ENCODE results near the gene AKAP7. TPM values are rescaled to one million over a fixed set of nuclear protein-coding genes. Genes with fewer than 3 reads are reported as not detected.
A peak's percentile ranks its signal among the peaks of the same experiment; 100 is the strongest.

Gene AKAP7
- total RNA-seq, 2 donors from 2014 or later: 2.5 to 2.9 TPM

GRCh38 chr6:131160254-131160758, 25.0 kb downstream of the AKAP7 start:
- H3K27me3 Mint-ChIP-seq: no peaks in the 10 kb centered on the region
- no peaks in the 10 kb centered on the region for H3K9me3 Mint-ChIP-seq
- H3K4me1 Mint-ChIP-seq: no peaks in the 10 kb centered on the region
- H3K27ac Mint-ChIP-seq: no peak overlapping the region
- H3K4me3 Mint-ChIP-seq: no peak overlapping the region
- no peaks in the 10 kb centered on the region for H3K36me3 Mint-ChIP-seq (ENCODE audit: low read depth)
- no peak for ATAC-seq (replicated peaks)

DNA sequence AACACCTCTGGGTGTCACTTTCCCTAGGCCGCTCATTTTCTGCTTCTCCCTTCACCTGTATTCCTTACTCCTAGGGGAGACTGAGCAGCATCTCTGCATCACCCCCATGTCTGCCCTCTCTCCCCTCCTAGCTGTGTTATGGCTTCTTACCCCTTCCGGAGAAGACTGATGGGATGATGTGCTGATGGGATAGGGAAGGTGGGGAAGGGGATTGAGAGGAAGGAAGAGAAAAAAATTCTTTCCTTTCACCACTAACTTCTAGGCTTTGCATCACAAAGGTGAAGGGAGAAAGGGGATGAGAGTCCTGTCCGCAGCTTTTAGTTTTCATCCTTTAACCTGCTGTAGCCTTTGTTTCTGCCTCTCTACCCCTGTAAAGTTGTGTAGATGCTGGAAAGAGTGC, 26.7 kb downstream of the AKAP7 start:
- H3K4me3 Mint-ChIP-seq: no peak overlapping the region
- H3K9me3 Mint-ChIP-seq: no peaks in the 10 kb centered on the region

DNA sequence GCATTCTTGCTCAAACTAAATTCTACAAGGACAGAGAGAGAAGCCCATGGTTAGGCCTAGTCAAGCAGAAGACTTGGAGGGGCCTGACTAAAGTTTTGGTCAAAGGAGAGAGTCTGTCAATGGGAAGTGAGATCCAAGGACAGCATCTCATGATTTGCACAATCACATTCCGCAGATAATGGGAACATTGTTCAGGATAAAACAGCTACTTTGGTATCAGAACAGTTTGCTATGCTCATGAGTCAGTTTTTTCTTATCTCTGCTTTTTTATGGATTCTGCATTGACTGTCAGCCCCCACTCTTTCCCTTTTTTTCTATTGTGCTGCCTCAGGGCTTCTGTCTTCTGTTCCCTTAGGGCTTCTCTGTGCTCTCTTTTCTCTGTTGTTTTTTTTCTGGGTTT, 28.6 kb downstream of the AKAP7 start:
- H3K27me3 Mint-ChIP-seq: no peaks in the 10 kb centered on the region

More for the DNA sequence above, 26.7 kb downstream of the AKAP7 start:
- no peak for ATAC-seq (replicated peaks)
- Mint-ChIP-seq H3K27me3 (no peaks in the 10 kb centered on the region), H3K4me1 (no peaks in the 10 kb centered on the region), H3K36me3 (ENCODE audit: low read depth) (peaks cover 7% of the 10 kb centered on the region), H3K27ac (no peak overlapping the region)

GRCh38 chr6:131164506-131164905, 29.2 kb downstream of the AKAP7 start:
- H3K9me3 Mint-ChIP-seq: no peaks in the 10 kb centered on the region
- H3K36me3 Mint-ChIP-seq (ENCODE audit: low read depth): peaks cover 13% of the 10 kb centered on the region
- H3K27ac Mint-ChIP-seq: no peak overlapping the region
- H3K4me1 Mint-ChIP-seq: no peaks in the 10 kb centered on the region
- no peak overlapping the region for H3K4me3 Mint-ChIP-seq
- ATAC-seq (replicated peaks): no peak
- H3K27me3 Mint-ChIP-seq: no peaks in the 10 kb centered on the region

More for the DNA sequence above, 28.6 kb downstream of the AKAP7 start:
- no peaks in the 10 kb centered on the region for H3K4me1 Mint-ChIP-seq
- ATAC-seq (replicated peaks): no peak
- no peaks in the 10 kb centered on the region for H3K9me3 Mint-ChIP-seq
- H3K4me3 Mint-ChIP-seq: no peak overlapping the region
- H3K27ac Mint-ChIP-seq: no peak overlapping the region
- peaks cover 7% of the 10 kb centered on the region for H3K36me3 Mint-ChIP-seq (ENCODE audit: low read depth)

DNA sequence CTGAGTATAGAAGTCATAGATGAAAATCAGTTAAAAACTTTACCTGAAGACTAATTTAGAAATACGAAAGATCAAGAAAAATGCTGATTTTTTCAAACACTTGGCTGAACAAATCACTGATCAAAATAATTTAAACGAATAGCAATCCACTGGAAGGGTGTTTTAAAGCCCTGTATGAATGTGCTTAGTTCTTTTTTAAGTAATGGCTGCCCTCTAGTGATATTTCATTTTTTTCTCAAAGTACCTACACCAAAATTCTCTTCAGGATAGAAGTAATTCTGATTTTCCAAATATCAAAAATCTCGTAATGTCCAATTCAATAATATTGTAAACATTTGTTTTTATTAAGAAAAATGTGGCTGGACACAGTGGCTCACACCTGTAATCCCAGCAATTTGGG, 32.5 kb downstream of the AKAP7 start:
- no peak for ATAC-seq (replicated peaks)
- Mint-ChIP-seq H3K4me1 (no peaks in the 10 kb centered on the region), H3K4me3 (no peak overlapping the region), H3K27ac (no peak overlapping the region), H3K27me3 (no peaks in the 10 kb centered on the region), H3K9me3 (no peaks in the 10 kb centered on the region), H3K36me3 (ENCODE audit: low read depth) (peaks cover 15% of the 10 kb centered on the region)

DNA sequence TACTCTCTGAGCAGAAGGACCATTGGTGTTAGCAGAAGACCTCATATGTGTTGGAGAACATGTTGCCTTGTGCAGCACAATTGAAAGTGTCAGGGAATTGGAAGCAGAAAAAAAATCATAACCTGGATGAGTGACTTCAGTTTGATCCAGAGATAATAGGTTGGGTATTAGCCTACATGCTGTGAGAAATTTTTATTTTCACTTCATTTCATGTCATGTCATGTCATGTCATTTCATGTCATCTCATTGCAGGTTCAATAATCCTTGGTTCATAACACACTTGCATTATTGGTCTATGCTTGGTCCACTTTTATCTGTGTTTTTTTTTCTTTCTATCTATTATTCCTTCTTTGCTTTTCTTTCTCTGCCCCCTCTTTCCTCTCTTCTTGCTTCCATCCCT, 34.3 kb downstream of the AKAP7 start:
- H3K4me1 Mint-ChIP-seq: no peaks in the 10 kb centered on the region
- H3K9me3 Mint-ChIP-seq: no peaks in the 10 kb centered on the region
- no peak for ATAC-seq (replicated peaks)
- no peaks in the 10 kb centered on the region for H3K27me3 Mint-ChIP-seq
- H3K4me3 Mint-ChIP-seq: no peak overlapping the region
- H3K36me3 Mint-ChIP-seq (ENCODE audit: low read depth): peaks cover 15% of the 10 kb centered on the region
- H3K27ac Mint-ChIP-seq: no peak overlapping the region

DNA sequence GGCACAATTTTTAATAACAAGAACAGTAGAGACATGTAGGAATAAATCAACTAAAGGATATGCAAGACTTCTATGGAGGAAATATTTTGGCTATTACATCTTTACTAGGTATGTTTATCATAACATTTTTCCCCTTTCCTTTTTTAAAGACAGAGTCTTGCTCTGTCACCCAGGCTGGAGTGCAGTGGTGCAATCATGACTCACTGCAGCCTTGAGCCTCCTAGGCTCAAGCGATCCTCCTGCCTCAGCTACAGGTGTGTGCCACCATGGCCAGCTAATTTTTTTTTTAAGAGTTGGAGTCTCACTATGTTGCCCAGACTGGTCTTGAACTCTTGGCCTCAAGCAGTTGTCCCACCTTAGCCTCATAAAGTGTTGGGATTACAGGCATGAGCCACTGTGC, 37.0 kb downstream of the AKAP7 start:
- no peaks in the 10 kb centered on the region for H3K27me3 Mint-ChIP-seq
- ATAC-seq (replicated peaks): no peak
- H3K9me3 Mint-ChIP-seq: no peaks in the 10 kb centered on the region
- H3K4me1 Mint-ChIP-seq: no peaks in the 10 kb centered on the region
- H3K36me3 Mint-ChIP-seq (ENCODE audit: low read depth): peaks cover 8% of the 10 kb centered on the region
- H3K27ac Mint-ChIP-seq: no peak overlapping the region
- H3K4me3 Mint-ChIP-seq: no peak overlapping the region

- ATAC-seq (replicated peaks): no peak
- no peaks in the 10 kb centered on the region for H3K9me3 Mint-ChIP-seq
- H3K36me3 Mint-ChIP-seq (ENCODE audit: low read depth): peaks cover 8% of the 10 kb centered on the region
- no peaks in the 10 kb centered on the region for H3K27me3 Mint-ChIP-seq
- no peaks in the 10 kb centered on the region for H3K4me1 Mint-ChIP-seq
- no peak overlapping the region for H3K27ac Mint-ChIP-seq
- H3K4me3 Mint-ChIP-seq: no peak overlapping the region
These were observed 38.4 kb downstream of the AKAP7 start for GRCh38 chr6:131173680-131174079.

- Mint-ChIP-seq H3K27ac (no peak overlapping the region), H3K36me3 (ENCODE audit: low read depth) (peaks cover 6% of the 10 kb centered on the region), H3K4me3 (no peak overlapping the region), H3K4me1 (no peaks in the 10 kb centered on the region), H3K9me3 (no peaks in the 10 kb centered on the region), H3K27me3 (no peaks in the 10 kb centered on the region)
- ATAC-seq (replicated peaks): no peak
These were observed 40.3 kb downstream of the AKAP7 start for GRCh38 chr6:131175564-131175963.

GRCh38 chr6:131177996-131178395, 42.7 kb downstream of the AKAP7 start:
- H3K9me3 Mint-ChIP-seq: no peaks in the 10 kb centered on the region

GRCh38 chr6:131182991-131183425, 47.7 kb downstream of the AKAP7 start:
- Mint-ChIP-seq H3K27ac (peak overlapping the region; percentile 78), H3K9me3 (no peaks in the 10 kb centered on the region), H3K4me3 (peak overlapping the region; percentile 53), H3K27me3 (no peaks in the 10 kb centered on the region), H3K4me1 (peaks cover 4% of the 10 kb centered on the region), H3K36me3 (ENCODE audit: low read depth) (peaks cover 6% of the 10 kb centered on the region)
- ATAC-seq (replicated peaks): peak; percentile 70

More at GRCh38 chr6:131177996-131178395, 42.7 kb downstream of the AKAP7 start:
- no peak overlapping the region for H3K27ac Mint-ChIP-seq
- H3K36me3 Mint-ChIP-seq (ENCODE audit: low read depth): peaks cover 6% of the 10 kb centered on the region
- no peaks in the 10 kb centered on the region for H3K27me3 Mint-ChIP-seq
- H3K4me1 Mint-ChIP-seq: peaks cover 1% of the 10 kb centered on the region
- no peak overlapping the region for H3K4me3 Mint-ChIP-seq
- no peak for ATAC-seq (replicated peaks)

DNA sequence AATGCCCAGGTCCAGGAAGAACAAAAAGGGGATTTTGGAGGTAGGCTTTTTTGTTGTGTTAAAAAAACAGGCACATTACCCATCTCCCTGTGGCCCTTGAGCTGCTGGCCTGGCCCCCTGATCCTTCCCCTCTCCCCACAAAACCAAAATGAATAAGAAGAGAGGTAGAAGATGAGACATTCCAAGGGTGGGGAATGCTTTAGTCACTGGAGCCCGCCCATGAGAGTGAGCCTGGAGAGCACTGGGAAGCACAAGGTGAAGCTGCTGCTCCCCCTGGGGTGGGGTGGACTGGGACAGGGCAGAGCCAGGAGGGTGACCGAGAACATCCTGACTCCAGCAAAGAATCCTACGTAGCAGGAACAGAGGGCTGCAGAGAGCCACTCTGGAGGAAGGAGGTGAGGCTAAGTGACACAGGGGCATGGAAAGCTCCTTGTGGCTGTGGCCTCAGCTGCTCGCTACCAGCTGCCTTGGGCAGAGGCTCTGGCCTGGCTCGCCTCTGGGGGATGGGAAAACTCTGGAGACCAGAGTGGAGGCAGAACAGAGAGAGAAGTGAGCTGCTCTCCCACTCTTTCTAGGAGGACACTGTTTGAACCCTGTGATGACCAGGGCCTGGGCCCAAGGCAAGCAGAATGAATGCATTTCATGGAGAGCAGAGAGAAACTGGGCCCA, 48.3 kb downstream of the AKAP7 start:
- Mint-ChIP-seq H3K4me1 (peaks cover 4% of the 10 kb centered on the region), H3K4me3 (peak overlapping the region; percentile 53), H3K27me3 (no peaks in the 10 kb centered on the region), H3K27ac (peak overlapping the region; percentile 78), H3K9me3 (no peaks in the 10 kb centered on the region), H3K36me3 (ENCODE audit: low read depth) (peaks cover 6% of the 10 kb centered on the region)
- no peak for ATAC-seq (replicated peaks)

DNA sequence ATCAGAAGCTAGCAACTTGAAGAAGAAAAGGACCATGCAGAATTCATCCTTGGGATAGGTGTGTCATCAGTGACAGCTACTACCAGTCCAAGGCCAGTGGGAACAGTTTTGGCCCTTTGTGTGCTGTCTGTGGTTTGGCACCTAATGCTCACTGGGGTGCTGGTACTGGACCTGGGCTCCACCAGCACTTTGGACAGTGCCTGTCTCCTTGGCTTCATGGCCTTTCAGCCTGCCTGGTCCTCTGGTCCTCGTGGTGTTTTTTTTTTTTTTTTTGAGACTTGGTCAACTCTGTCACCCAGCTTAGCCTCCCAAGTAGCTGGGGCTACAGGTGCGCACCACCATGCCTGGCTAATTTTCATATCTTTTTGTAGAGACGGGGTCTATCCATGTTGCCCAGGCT, 56.3 kb downstream of the AKAP7 start:
- no peaks in the 10 kb centered on the region for H3K36me3 Mint-ChIP-seq (ENCODE audit: low read depth)
- H3K9me3 Mint-ChIP-seq: peaks cover 14% of the 10 kb centered on the region

DNA sequence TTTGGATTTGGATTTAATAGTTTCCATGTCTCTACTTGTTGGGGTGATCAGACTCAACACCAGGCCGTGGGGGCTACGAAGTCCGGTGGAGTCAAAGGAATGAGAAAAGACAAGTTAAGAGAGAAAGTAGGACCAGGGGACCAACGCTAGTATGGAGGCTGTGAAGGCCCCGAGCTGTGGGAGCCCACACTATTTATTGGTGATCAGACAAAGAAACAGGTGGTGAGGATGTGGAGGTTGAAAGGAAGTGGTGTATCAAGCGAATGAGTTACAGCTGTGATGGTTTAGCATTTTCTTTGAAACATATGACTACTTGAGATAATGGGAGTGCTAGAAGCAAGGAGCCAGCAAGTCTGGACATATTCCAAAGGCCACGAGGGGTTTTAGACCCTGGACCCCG, 62.4 kb downstream of the AKAP7 start:
- Mint-ChIP-seq H3K27me3 (no peaks in the 10 kb centered on the region), H3K27ac (peak overlapping the region; percentile 5), H3K4me1 (peaks cover 30% of the 10 kb centered on the region), H3K36me3 (ENCODE audit: low read depth) (no peaks in the 10 kb centered on the region), H3K4me3 (peak overlapping the region; percentile 77), H3K9me3 (peaks cover 11% of the 10 kb centered on the region)
- no peak for ATAC-seq (replicated peaks)

More for the DNA sequence above, 56.3 kb downstream of the AKAP7 start:
- ATAC-seq (replicated peaks): no peak
- Mint-ChIP-seq H3K27me3 (no peaks in the 10 kb centered on the region), H3K4me3 (no peak overlapping the region), H3K27ac (no peak overlapping the region), H3K4me1 (no peaks in the 10 kb centered on the region)

DNA sequence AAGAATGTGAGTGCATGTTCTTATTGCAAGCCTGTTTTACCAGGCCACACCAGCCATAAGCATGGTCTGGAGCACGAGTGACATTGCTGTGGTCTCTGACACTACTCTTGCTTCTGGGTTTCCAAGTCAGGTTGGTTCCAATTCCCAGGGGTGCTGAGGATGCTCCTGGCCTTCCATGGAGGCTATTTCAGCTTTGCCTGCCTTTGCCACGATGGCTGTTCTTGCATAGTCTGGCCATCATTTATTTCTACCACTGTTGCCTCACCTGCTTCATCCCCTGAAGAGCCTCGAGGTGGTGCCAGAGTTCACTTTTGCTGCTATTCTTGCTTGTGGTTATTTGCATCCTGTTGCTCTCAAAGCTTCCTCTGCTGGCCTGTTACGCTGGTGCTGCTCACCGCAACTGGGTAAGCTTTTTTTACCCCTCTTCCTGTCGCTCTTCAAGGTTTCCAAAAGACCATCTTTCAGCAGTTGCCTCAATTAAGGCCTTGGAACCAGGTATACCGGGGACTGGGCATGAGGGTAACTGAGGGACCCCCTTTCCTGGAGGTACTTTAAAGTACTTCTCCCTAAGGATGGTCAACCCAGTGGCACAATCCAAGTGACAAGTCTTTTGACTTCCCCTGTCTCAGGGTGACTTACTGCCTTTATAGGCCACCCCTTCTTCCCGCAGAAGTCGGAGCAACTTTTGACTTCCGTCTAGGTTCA, 64.5 kb downstream of the AKAP7 start:
- H3K9me3 Mint-ChIP-seq: no peaks in the 10 kb centered on the region
- ATAC-seq (replicated peaks): peak; percentile 97
- H3K4me3 Mint-ChIP-seq: peak overlapping the region; percentile 77
- H3K4me1 Mint-ChIP-seq: peaks cover 43% of the 10 kb centered on the region
- peak overlapping the region; percentile 90 for H3K27ac Mint-ChIP-seq
- no peaks in the 10 kb centered on the region for H3K36me3 Mint-ChIP-seq (ENCODE audit: low read depth)
- H3K27me3 Mint-ChIP-seq: no peaks in the 10 kb centered on the region

All from activated T-helper 17 cell treated with anti-CD3 and anti-CD28 coated beads, Interleukin-2, amount 50 U/mL, for 72 hours (primary cell).